Measurements from ENCODE around the gene TMTC2.
"Not testable (repeated sequence)": the region's sequence is repeated elsewhere in the genome, so short reads cannot be mapped to it uniquely, and the experiment has no call there.

TMTC2 gene

GRCh38 chr12:82730953-82731459 is 44.3 kb downstream of the TMTC2 start:
- no peak for DNase-seq

- no peak for DNase-seq
These were observed 53.7 kb downstream of the TMTC2 start for GRCh38 chr12:82740129-82741000.

- DNase-seq, result peak; percentile 12
These were observed 58.5 kb downstream of the TMTC2 start for GRCh38 chr12:82745063-82745674.

GRCh38 chr12:82745807-82746206 is 59.1 kb downstream of the TMTC2 start:
- DNase-seq, result peak; percentile 3

- no peak for DNase-seq
These were observed 60.0 kb downstream of the TMTC2 start for GRCh38 chr12:82746668-82747067.

GRCh38 chr12:82749015-82749414 is 62.3 kb downstream of the TMTC2 start:
- DNase-seq, result no peak

- no peak for DNase-seq
These were observed 68.2 kb downstream of the TMTC2 start for GRCh38 chr12:82754856-82755255.

GRCh38 chr12:82756303-82756702 is 69.6 kb downstream of the TMTC2 start:
- peak; percentile 20 for DNase-seq

GRCh38 chr12:82757059-82757458 is 70.4 kb downstream of the TMTC2 start:
- DNase-seq, result no peak

GRCh38 chr12:82757656-82758055 is 71.0 kb downstream of the TMTC2 start:
- no peak for DNase-seq

GRCh38 chr12:82758749-82759330 is 72.1 kb downstream of the TMTC2 start:
- DNase-seq, result peak; percentile 16

GRCh38 chr12:82760423-82760822 is 73.7 kb downstream of the TMTC2 start:
- DNase-seq, result no peak

GRCh38 chr12:82765206-82765605 is 78.5 kb downstream of the TMTC2 start:
- not testable (repeated sequence) for DNase-seq

- DNase-seq, result no peak
These were observed 79.4 kb downstream of the TMTC2 start for GRCh38 chr12:82765971-82766705.

- DNase-seq, result no peak
These were observed 88.0 kb downstream of the TMTC2 start for GRCh38 chr12:82774666-82775065.

- no peak for DNase-seq
These were observed 93.8 kb downstream of the TMTC2 start for GRCh38 chr12:82780517-82780916.

- DNase-seq, result no peak
These were observed 94.7 kb downstream of the TMTC2 start for GRCh38 chr12:82781309-82781997.

GRCh38 chr12:82783435-82783834 is 96.7 kb downstream of the TMTC2 start:
- no peak for DNase-seq

- no peak for DNase-seq
These were observed 100.3 kb downstream of the TMTC2 start for GRCh38 chr12:82787016-82787415.

GRCh38 chr12:82788594-82788993 is 101.9 kb downstream of the TMTC2 start:
- DNase-seq, result no peak

GRCh38 chr12:82789674-82790073 is 103.0 kb downstream of the TMTC2 start:
- no peak for DNase-seq

- no peak for DNase-seq
These were observed 107.1 kb downstream of the TMTC2 start for GRCh38 chr12:82793751-82794281.
